ENCODE results near the gene PTPRN2. TPM values are rescaled to one million over a fixed set of nuclear protein-coding genes. Genes with fewer than 3 reads are reported as not detected.

Gene PTPRN2
- total RNA-seq, 2 experiments from 2014 or later: 4.7 to 4.8 TPM

DNA sequence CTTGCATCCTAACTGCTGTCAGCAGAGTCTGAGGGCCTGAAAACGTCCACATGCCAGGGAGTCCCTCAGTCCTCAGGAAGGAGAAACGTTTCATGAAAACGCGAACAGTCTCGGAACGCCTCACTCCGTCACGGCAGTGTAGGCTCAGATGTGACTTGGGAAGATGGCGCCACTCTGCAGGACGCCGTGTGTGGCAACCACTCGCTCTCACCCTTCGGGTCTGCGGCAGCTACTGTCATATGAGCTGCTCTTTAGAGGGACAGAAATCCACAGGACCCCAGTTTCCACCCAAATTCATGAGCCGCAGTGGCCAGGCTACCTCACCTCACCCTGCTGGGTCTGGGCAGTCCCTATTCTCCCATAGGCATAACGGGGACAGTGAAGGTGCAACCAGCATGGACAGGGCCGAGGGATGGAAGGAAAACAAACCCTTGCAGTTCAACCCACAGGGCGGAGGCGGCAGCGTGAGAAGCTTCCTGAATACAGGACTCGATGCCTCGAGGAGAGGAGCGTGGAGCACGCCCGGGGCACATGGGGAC, 812.5 kb downstream of the PTPRN2 start:
- ChIA-PET POLR2A (no interaction called here), CTCF (no interaction called here)
- Mint-ChIP-seq H3K27me3 (peaks cover 4% of the 10 kb centered on the region), H3K27ac (no peak overlapping the region), H3K4me3 (no peak overlapping the region), H3K36me3 (ENCODE audit: low read depth) (peaks cover 4% of the 10 kb centered on the region), H3K4me1 (no peaks in the 10 kb centered on the region), H3K9me3 (peaks cover 8% of the 10 kb centered on the region)
- DNase-seq: no peak

- H3K27me3 Mint-ChIP-seq: peaks cover 4% of the 10 kb centered on the region
- CTCF ChIA-PET: no interaction called here
- POLR2A ChIA-PET: no interaction called here
- H3K27ac Mint-ChIP-seq: no peak overlapping the region
- no peaks in the 10 kb centered on the region for H3K4me1 Mint-ChIP-seq
- no peak for DNase-seq
- peaks cover 8% of the 10 kb centered on the region for H3K9me3 Mint-ChIP-seq
- peaks cover 4% of the 10 kb centered on the region for H3K36me3 Mint-ChIP-seq (ENCODE audit: low read depth)
- no peak overlapping the region for H3K4me3 Mint-ChIP-seq
Observed at GRCh38 chr7:157774495-157774894, 813.1 kb downstream of the PTPRN2 start.

GRCh38 chr7:157773361-157773760, 814.3 kb downstream of the PTPRN2 start:
- Mint-ChIP-seq H3K36me3 (ENCODE audit: low read depth) (peaks cover 4% of the 10 kb centered on the region), H3K9me3 (peaks cover 8% of the 10 kb centered on the region), H3K4me1 (no peaks in the 10 kb centered on the region), H3K27ac (no peak overlapping the region), H3K27me3 (peaks cover 4% of the 10 kb centered on the region), H3K4me3 (no peak overlapping the region)
- no peak for DNase-seq
- CTCF ChIA-PET: no interaction called here
- POLR2A ChIA-PET: no interaction called here

GRCh38 chr7:157772486-157773130, 815.0 kb downstream of the PTPRN2 start:
- H3K27ac Mint-ChIP-seq: no peak overlapping the region
- H3K27me3 Mint-ChIP-seq: peaks cover 4% of the 10 kb centered on the region
- H3K36me3 Mint-ChIP-seq (ENCODE audit: low read depth): peaks cover 4% of the 10 kb centered on the region
- ChIA-PET POLR2A (no interaction called here), CTCF (no interaction called here)
- H3K4me1 Mint-ChIP-seq: no peaks in the 10 kb centered on the region
- H3K4me3 Mint-ChIP-seq: no peak overlapping the region
- no peak for DNase-seq
- peaks cover 8% of the 10 kb centered on the region for H3K9me3 Mint-ChIP-seq

GRCh38 chr7:157771689-157772088, 815.9 kb downstream of the PTPRN2 start:
- Mint-ChIP-seq H3K4me3 (no peak overlapping the region), H3K27me3 (peaks cover 2% of the 10 kb centered on the region), H3K36me3 (ENCODE audit: low read depth) (peaks cover 4% of the 10 kb centered on the region), H3K27ac (no peak overlapping the region), H3K9me3 (peaks cover 8% of the 10 kb centered on the region), H3K4me1 (no peaks in the 10 kb centered on the region)
- no peak for DNase-seq
- ChIA-PET CTCF (no interaction called here), POLR2A (no interaction called here)

GRCh38 chr7:157770716-157771320, 816.8 kb downstream of the PTPRN2 start:
- ChIA-PET CTCF (no interaction called here), POLR2A (no interaction called here)
- no peak for DNase-seq
- no peaks in the 10 kb centered on the region for H3K4me1 Mint-ChIP-seq
- H3K27me3 Mint-ChIP-seq: peaks cover 2% of the 10 kb centered on the region
- no peak overlapping the region for H3K4me3 Mint-ChIP-seq
- no peak overlapping the region for H3K27ac Mint-ChIP-seq
- H3K36me3 Mint-ChIP-seq (ENCODE audit: low read depth): peaks cover 4% of the 10 kb centered on the region
- peaks cover 8% of the 10 kb centered on the region for H3K9me3 Mint-ChIP-seq

GRCh38 chr7:157769526-157770215, 818.0 kb downstream of the PTPRN2 start:
- Mint-ChIP-seq H3K36me3 (ENCODE audit: low read depth) (peaks cover 4% of the 10 kb centered on the region), H3K4me3 (no peak overlapping the region), H3K27me3 (peaks cover 2% of the 10 kb centered on the region), H3K4me1 (no peaks in the 10 kb centered on the region), H3K9me3 (peaks cover 12% of the 10 kb centered on the region), H3K27ac (no peak overlapping the region)
- ChIA-PET POLR2A (no interaction called here), CTCF (no interaction called here)
- DNase-seq: no peak

GRCh38 chr7:157769086-157769485, 818.5 kb downstream of the PTPRN2 start:
- peaks cover 2% of the 10 kb centered on the region for H3K27me3 Mint-ChIP-seq
- H3K36me3 Mint-ChIP-seq (ENCODE audit: low read depth): peaks cover 4% of the 10 kb centered on the region
- CTCF ChIA-PET: no interaction called here
- peaks cover 15% of the 10 kb centered on the region for H3K9me3 Mint-ChIP-seq
- H3K27ac Mint-ChIP-seq: no peak overlapping the region
- POLR2A ChIA-PET: no interaction called here
- no peak for DNase-seq
- H3K4me1 Mint-ChIP-seq: no peaks in the 10 kb centered on the region
- no peak overlapping the region for H3K4me3 Mint-ChIP-seq

DNA sequence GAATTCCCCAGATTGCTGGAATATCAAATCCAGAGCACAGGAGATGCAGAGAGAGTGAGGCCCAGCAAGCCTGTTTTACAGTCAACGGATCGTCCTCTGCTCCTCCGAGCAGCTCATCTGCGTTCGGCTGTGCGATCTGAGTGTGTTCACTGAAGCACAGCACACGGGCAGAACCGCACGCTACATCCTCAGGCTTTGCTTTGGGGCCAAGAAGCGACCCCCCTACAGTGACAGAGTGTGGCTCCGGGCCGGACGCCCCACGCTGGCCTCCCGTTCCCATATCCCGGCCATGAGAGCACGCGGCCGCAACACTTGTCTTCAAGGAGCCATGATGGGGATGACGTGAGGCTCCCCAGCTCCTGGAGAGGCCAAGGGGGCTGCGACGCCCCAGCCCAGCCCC, 819.4 kb downstream of the PTPRN2 start:
- DNase-seq: no peak
- Mint-ChIP-seq H3K4me3 (no peak overlapping the region), H3K27me3 (peaks cover 2% of the 10 kb centered on the region), H3K4me1 (no peaks in the 10 kb centered on the region), H3K36me3 (ENCODE audit: low read depth) (peaks cover 4% of the 10 kb centered on the region), H3K27ac (no peak overlapping the region), H3K9me3 (peaks cover 19% of the 10 kb centered on the region)
- ChIA-PET POLR2A (no interaction called here), CTCF (no interaction called here)

GRCh38 chr7:157767506-157768197, 820.0 kb downstream of the PTPRN2 start:
- peaks cover 4% of the 10 kb centered on the region for H3K36me3 Mint-ChIP-seq (ENCODE audit: low read depth)
- no peak overlapping the region for H3K27ac Mint-ChIP-seq
- POLR2A ChIA-PET: no interaction called here
- DNase-seq: no peak
- no peaks in the 10 kb centered on the region for H3K4me1 Mint-ChIP-seq
- CTCF ChIA-PET: no interaction called here
- H3K27me3 Mint-ChIP-seq: peaks cover 2% of the 10 kb centered on the region
- H3K9me3 Mint-ChIP-seq: peaks cover 19% of the 10 kb centered on the region
- H3K4me3 Mint-ChIP-seq: no peak overlapping the region

DNA sequence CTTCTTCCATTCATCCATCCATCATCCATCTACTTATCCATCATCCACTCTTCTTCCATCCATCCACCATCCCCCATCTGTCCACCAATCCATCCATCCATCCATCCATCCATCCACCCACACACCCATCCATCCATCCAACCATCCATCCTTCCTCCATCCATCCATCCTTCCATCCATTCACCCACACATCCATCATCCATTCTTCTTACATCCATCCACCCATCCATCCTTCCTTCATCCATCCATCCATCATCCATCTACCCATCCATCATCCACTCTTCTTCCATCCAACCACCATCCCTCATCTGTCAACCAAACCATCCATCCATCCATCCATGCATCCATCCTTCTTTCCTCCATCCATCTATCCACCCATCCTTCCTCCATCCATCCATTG, 821.5 kb downstream of the PTPRN2 start:
- no peaks in the 10 kb centered on the region for H3K4me1 Mint-ChIP-seq
- H3K27me3 Mint-ChIP-seq: no peaks in the 10 kb centered on the region
- H3K4me3 Mint-ChIP-seq: no peak overlapping the region
- ChIA-PET CTCF (no interaction called here), POLR2A (no interaction called here)
- DNase-seq: no peak
- no peaks in the 10 kb centered on the region for H3K36me3 Mint-ChIP-seq (ENCODE audit: low read depth)
- H3K9me3 Mint-ChIP-seq: peaks cover 10% of the 10 kb centered on the region
- H3K27ac Mint-ChIP-seq: no peak overlapping the region

- Mint-ChIP-seq H3K9me3 (peaks cover 10% of the 10 kb centered on the region), H3K27me3 (peaks cover 1% of the 10 kb centered on the region), H3K27ac (no peak overlapping the region)
Observed at GRCh38 chr7:157764946-157765537, 822.6 kb downstream of the PTPRN2 start.

DNA sequence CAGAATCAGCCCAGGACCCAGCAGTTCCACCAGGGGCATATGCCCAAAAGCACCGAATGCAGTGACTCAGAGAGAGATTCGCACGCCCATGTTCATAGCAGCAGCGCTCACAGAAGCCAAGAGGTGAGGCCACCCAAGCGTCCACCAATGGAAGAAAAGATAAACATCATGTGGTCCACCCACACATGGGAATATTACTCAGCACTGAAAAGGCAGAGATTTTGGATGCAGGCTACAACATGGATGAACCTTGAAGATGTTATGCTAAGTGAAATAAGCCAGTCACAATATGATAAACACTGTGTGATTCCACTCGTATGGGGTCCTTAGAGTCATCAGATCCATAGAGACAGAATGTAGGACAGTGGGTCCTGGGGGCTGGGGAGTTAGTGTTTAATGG, 823.4 kb downstream of the PTPRN2 start:
- Mint-ChIP-seq H3K4me1 (no peaks in the 10 kb centered on the region), H3K4me3 (no peak overlapping the region)

More at GRCh38 chr7:157764946-157765537, 822.6 kb downstream of the PTPRN2 start:
- Mint-ChIP-seq H3K4me1 (no peaks in the 10 kb centered on the region), H3K36me3 (ENCODE audit: low read depth) (no peaks in the 10 kb centered on the region), H3K4me3 (no peak overlapping the region)
- no peak for DNase-seq
- ChIA-PET POLR2A (no interaction called here), CTCF (no interaction called here)

More for the DNA sequence above, 823.4 kb downstream of the PTPRN2 start:
- Mint-ChIP-seq H3K27me3 (peaks cover 1% of the 10 kb centered on the region), H3K36me3 (ENCODE audit: low read depth) (no peaks in the 10 kb centered on the region), H3K9me3 (peaks cover 10% of the 10 kb centered on the region), H3K27ac (no peak overlapping the region)
- POLR2A ChIA-PET: no interaction called here
- CTCF ChIA-PET: no interaction called here
- no peak for DNase-seq
